Activated B cell treated with CpG ODN at 0.5 μM for 24 hours (primary cell): Measurements from ENCODE around the gene CDH12. TPM values are rescaled to one million over a fixed set of nuclear protein-coding genes. Genes with fewer than 3 reads are reported as not detected.

Source experiments
- ATAC-seq: fragments of 200-7000 bp; cut with Tn5 transposase; one replicate; pipeline ENCODE4 v1.10.0; 2021; ENCODE audit warnings: low read depth, mild to moderate bottlenecking, moderate library complexity
- CTCF ChIA-PET: fragments of 350-600 bp; sonication (Branson Sonifier 250); formaldehyde crosslinking; loops from one replicate; lab custom pipeline; 2021; ENCODE audit warnings: antibody characterized with exemption; lab: Charles Lee
- POLR2A ChIA-PET: fragments of 350-600 bp; sonication (Branson Sonifier 250); formaldehyde crosslinking; loops from one replicate; lab custom pipeline; 2021; ENCODE audit warnings: antibody characterized with exemption; lab: Charles Lee
- DNase-seq: peaks from one replicate; pipeline ENCODE4 v3.0.0; 2022
- H3K27ac Mint-ChIP-seq: one replicate; pipeline ENCODE4 v1.8.0; 2020; ENCODE audit warnings: mixed read lengths
- H3K27me3 Mint-ChIP-seq: one replicate; pipeline ENCODE4 v1.8.0; 2021; ENCODE audit warnings: mixed read lengths
- H3K36me3 Mint-ChIP-seq: one replicate; pipeline ENCODE4 v1.8.0; 2021; ENCODE audit warnings: low read depth, mixed read lengths
- H3K4me1 Mint-ChIP-seq: one replicate; pipeline ENCODE4 v1.8.0; 2021; ENCODE audit warnings: mixed read lengths
- H3K4me3 Mint-ChIP-seq: one replicate; pipeline ENCODE4 v1.8.0; 2020; ENCODE audit warnings: mild to moderate bottlenecking, mixed read lengths
- H3K9me3 Mint-ChIP-seq: one replicate; pipeline ENCODE4 v1.8.0; 2020; ENCODE audit warnings: mixed read lengths
- intact Hi-C: fragments of 100-400 bp; cut with micrococcal nuclease; formaldehyde crosslinking; loops from one replicate; pipeline ENCODE4 v1.15.1; 2024
- total RNA-seq: library from RNA; stranded (reverse); gene quantifications from 2 replicates; pipeline ENCODE4 v1.2.3, GENCODE V29; 2022
- TF ChIP-seq, protein P1 (sequence below): fragments of 200-600 bp; IDR thresholded peaks from one replicate; pipeline ENCODE4 v1.8.0; 2022; ENCODE audit warnings: antibody characterized with exemption, mild to moderate bottlenecking

CDH12 gene
- total RNA-seq, 1 donor from 2014 or later, result not detected

DNA sequence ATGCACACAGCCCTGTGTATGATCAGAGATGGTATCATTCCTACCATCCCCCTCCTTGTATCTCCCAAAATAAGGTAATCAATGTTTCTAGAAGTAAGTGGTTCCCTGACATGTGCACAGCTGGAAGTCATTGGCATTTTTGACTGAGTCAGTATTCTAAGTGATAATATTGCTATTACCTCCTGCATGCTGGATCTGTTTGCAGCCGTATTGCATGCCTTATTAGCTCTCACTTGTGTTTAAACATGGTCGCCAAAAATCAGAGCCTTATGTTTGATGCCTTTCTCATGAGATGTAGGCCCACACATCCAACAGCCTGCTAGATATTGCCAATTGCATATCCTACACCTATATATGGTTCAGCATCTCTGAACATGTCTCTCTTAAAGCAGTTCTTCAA is 254.3 kb downstream of the CDH12 start:
- CTCF ChIA-PET, result no interaction called here
- ATAC-seq (no peak), DNase-seq (no peak)
- Mint-ChIP-seq H3K27ac (no peak overlapping the region), H3K27me3 (no peaks in the 10 kb centered on the region), H3K4me3 (no peak overlapping the region), H3K36me3 (no peaks in the 10 kb centered on the region), H3K9me3 (peaks cover 5% of the 10 kb centered on the region), H3K4me1 (no peaks in the 10 kb centered on the region)
- intact Hi-C loops, result no loop called here
- POLR2A ChIA-PET, result no interaction called here
- TF ChIP-seq, protein P1, sequence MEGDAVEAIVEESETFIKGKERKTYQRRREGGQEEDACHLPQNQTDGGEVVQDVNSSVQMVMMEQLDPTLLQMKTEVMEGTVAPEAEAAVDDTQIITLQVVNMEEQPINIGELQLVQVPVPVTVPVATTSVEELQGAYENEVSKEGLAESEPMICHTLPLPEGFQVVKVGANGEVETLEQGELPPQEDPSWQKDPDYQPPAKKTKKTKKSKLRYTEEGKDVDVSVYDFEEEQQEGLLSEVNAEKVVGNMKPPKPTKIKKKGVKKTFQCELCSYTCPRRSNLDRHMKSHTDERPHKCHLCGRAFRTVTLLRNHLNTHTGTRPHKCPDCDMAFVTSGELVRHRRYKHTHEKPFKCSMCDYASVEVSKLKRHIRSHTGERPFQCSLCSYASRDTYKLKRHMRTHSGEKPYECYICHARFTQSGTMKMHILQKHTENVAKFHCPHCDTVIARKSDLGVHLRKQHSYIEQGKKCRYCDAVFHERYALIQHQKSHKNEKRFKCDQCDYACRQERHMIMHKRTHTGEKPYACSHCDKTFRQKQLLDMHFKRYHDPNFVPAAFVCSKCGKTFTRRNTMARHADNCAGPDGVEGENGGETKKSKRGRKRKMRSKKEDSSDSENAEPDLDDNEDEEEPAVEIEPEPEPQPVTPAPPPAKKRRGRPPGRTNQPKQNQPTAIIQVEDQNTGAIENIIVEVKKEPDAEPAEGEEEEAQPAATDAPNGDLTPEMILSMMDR, result no peak

DNA sequence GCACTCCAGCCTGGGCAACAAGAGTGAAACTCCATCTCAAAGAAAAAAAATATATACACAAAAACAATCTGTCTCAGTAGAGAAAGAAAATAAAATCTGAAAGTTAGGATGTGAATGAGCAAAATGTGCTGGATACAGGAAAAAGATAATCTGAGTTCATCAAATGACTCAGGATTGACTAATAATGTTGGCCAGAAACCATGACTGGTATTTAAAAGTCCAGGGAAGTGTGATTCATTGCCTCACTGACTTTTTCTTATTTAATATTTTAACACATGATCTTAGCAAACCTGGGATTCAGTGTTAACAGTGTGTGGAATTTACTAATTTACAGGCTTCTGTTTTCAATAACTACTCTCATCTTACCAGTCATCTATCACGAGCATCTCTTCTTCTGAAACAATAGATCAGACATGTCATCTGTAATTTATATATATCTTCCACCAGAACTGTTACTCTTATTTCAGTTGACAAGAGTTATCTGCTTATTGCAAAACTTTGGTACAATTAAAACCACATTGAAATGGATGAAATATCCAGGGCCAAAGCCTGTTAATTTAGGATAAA is 256.7 kb downstream of the CDH12 start:
- intact Hi-C loops, result no loop called here
- H3K9me3 Mint-ChIP-seq, result peaks cover 5% of the 10 kb centered on the region
- H3K27ac Mint-ChIP-seq, result no peak overlapping the region

DNA sequence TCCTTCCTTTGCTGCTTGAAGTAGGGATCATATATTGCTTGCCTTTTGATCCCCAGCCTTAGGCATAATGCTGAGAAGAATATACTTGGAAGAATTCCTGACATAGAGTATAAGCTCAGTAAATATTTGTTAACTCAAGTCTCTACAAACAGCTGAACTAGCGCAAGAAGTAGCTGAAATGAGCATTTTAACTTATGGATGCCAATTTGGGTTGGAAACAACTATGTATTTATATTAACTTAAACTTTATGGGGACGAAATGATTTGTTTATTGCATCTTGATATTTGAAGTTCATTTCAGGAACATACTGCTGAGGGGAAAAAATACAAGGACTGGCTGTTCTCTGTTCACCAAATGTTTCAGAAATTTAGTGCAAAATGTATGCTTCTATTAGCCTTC is 258.7 kb downstream of the CDH12 start:
- Mint-ChIP-seq H3K9me3 (peaks cover 5% of the 10 kb centered on the region), H3K27me3 (no peaks in the 10 kb centered on the region), H3K4me1 (no peaks in the 10 kb centered on the region), H3K27ac (no peak overlapping the region), H3K4me3 (no peak overlapping the region), H3K36me3 (no peaks in the 10 kb centered on the region)
- intact Hi-C loops, result no loop called here
- CTCF ChIA-PET, result no interaction called here
- DNase-seq, result no peak
- TF ChIP-seq, protein P1, result no peak
- no peak for ATAC-seq
- POLR2A ChIA-PET, result no interaction called here

More for the DNA sequence above, 256.7 kb downstream of the CDH12 start:
- ATAC-seq (no peak), DNase-seq (no peak)
- TF ChIP-seq, protein P1, result no peak
- Mint-ChIP-seq H3K27me3 (no peaks in the 10 kb centered on the region), H3K36me3 (no peaks in the 10 kb centered on the region), H3K4me1 (no peaks in the 10 kb centered on the region), H3K4me3 (no peak overlapping the region)
- ChIA-PET CTCF (no interaction called here), POLR2A (no interaction called here)

DNA sequence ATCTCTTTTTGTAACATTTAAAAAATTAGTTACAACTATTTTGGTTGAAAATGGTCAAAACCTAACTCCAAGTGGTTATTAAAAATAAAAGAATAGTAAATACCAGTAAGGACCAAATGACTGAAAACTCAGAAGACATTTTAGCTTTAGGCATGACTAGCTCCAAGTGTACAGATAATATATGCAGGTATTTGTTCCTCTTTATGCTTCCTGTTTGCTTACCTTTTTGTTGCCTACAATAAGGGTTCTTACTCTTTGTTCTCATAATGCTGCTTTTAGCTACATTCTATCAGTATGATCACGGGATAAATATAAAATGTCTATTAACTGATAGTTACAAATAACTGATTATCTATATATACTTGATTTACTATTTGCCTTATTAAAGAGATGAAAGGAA is 259.6 kb downstream of the CDH12 start:
- intact Hi-C loops, result no loop called here
- H3K36me3 Mint-ChIP-seq, result no peaks in the 10 kb centered on the region
- no peak for DNase-seq

DNA sequence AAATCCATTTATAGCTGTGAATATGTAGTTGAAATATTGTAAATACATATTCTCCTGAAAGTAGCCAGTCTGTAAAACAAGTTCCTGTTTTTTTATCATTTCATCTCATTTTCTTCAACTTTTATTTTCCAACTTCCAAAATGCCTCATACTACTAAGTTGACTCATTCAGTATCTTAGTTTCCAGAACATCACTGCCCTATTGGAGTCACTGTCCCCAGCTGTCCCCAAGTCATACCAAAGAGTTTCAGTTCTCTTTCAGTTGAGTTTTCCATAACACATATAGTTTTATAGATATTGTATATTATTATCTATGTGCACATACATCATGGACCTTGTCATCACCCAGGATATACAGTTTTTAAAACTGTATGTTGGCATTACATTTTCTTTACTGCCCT is 261.7 kb downstream of the CDH12 start:
- ChIA-PET CTCF (no interaction called here), POLR2A (no interaction called here)
- intact Hi-C loops, result no loop called here
- TF ChIP-seq, protein P1, result no peak
- DNase-seq (no peak), ATAC-seq (no peak)
- no peaks in the 10 kb centered on the region for H3K36me3 Mint-ChIP-seq
- no peak overlapping the region for H3K4me3 Mint-ChIP-seq
- H3K4me1 Mint-ChIP-seq, result no peaks in the 10 kb centered on the region
- H3K27me3 Mint-ChIP-seq, result no peaks in the 10 kb centered on the region
- H3K27ac Mint-ChIP-seq, result no peak overlapping the region
- H3K9me3 Mint-ChIP-seq, result peaks cover 5% of the 10 kb centered on the region

More for the DNA sequence above, 259.6 kb downstream of the CDH12 start:
- Mint-ChIP-seq H3K27me3 (no peaks in the 10 kb centered on the region), H3K4me1 (no peaks in the 10 kb centered on the region), H3K27ac (no peak overlapping the region), H3K9me3 (peaks cover 5% of the 10 kb centered on the region), H3K4me3 (no peak overlapping the region)
- POLR2A ChIA-PET, result no interaction called here
- CTCF ChIA-PET, result no interaction called here
- TF ChIP-seq, protein P1, result no peak
- no peak for ATAC-seq
